HG03378 (cell line): ENCODE measurements around the gene SMARCA2.

ENCODE experiments used
- ATAC-seq: cut with Tn5 transposase; IDR thresholded peaks from one replicate; pipeline ENCODE4 v1.9.1; 2021; ENCODE audit warnings: mild to moderate bottlenecking, moderate library complexity; ENCODE audit not compliant: unreplicated experiment

Gene SMARCA2

GRCh38 chr9:2015581-2016407 lies 647 bp downstream of the SMARCA2 start:
- no peak for ATAC-seq

GRCh38 chr9:2016408-2017330 lies 1.5 kb downstream of the SMARCA2 start:
- ATAC-seq: no peak

- ATAC-seq: no peak
Measured at GRCh38 chr9:2017331-2018161, 2.4 kb downstream of the SMARCA2 start.

- no peak for ATAC-seq
Measured at GRCh38 chr9:2018162-2018643, 3.1 kb downstream of the SMARCA2 start.

- ATAC-seq: no peak
Measured at GRCh38 chr9:2018764-2019558, 3.8 kb downstream of the SMARCA2 start.

- ATAC-seq: no peak
Measured at GRCh38 chr9:2019723-2020122, 4.6 kb downstream of the SMARCA2 start.

- ATAC-seq: no peak
Measured at GRCh38 chr9:2021731-2022130, 6.6 kb downstream of the SMARCA2 start.

GRCh38 chr9:2022560-2022959 lies 7.4 kb downstream of the SMARCA2 start:
- ATAC-seq: no peak

- ATAC-seq: no peak
Measured at GRCh38 chr9:2023042-2023441, 7.9 kb downstream of the SMARCA2 start.

- peak; percentile 61 for ATAC-seq
Measured at GRCh38 chr9:2023532-2023931, 8.4 kb downstream of the SMARCA2 start.

GRCh38 chr9:2024888-2025782 lies 10.0 kb downstream of the SMARCA2 start:
- no peak for ATAC-seq

- no peak for ATAC-seq
Measured at GRCh38 chr9:2026220-2026997, 11.3 kb downstream of the SMARCA2 start.

GRCh38 chr9:2027543-2028160 lies 12.5 kb downstream of the SMARCA2 start:
- no peak for ATAC-seq

- no peak for ATAC-seq
Measured at GRCh38 chr9:2028888-2029287, 13.7 kb downstream of the SMARCA2 start.

- ATAC-seq: no peak
Measured at GRCh38 chr9:2029666-2030170, 14.6 kb downstream of the SMARCA2 start.

- no peak for ATAC-seq
Measured at GRCh38 chr9:2032234-2032633, 17.1 kb downstream of the SMARCA2 start.

- no peak for ATAC-seq
Measured at GRCh38 chr9:2036844-2037243, 21.7 kb downstream of the SMARCA2 start.
